Neuronal stem cell (in vitro differentiated cells): ENCODE data around the gene CTTNBP2NL.

Experiments used
- DNase-seq: peaks from one replicate; pipeline ENCODE4 v3.0.0-alpha.2; 2013; ENCODE audit warnings: low spot score
- H2AFZ ChIP-seq: one replicate; pipeline ENCODE4 v1.6.1; 2013; ENCODE audit warnings: mild to moderate bottlenecking, low read length, inconsistent platforms
- H2AK5ac ChIP-seq: 2 replicates; pipeline ENCODE4 v1.6.1; 2013; ENCODE audit warnings: low read depth, mild to moderate bottlenecking, inconsistent platforms, low read length, moderate library complexity, mixed read lengths
- H2BK120ac ChIP-seq: 2 replicates; pipeline ENCODE4 v1.6.1; 2013; ENCODE audit warnings: low read depth, mild to moderate bottlenecking, inconsistent platforms, low read length, moderate library complexity, mixed read lengths
- H2BK12ac ChIP-seq: one replicate; pipeline ENCODE4 v1.6.1; 2013; ENCODE audit warnings: low read length, inconsistent platforms
- H2BK15ac ChIP-seq: 2 replicates; pipeline ENCODE4 v1.6.1; 2013; ENCODE audit warnings: mild to moderate bottlenecking, low read length, inconsistent platforms, mixed read lengths
- H2BK5ac ChIP-seq: one replicate; pipeline ENCODE4 v1.6.1; 2013; ENCODE audit warnings: inconsistent platforms, mild to moderate bottlenecking, low read length, moderate library complexity
- H3K14ac ChIP-seq: one replicate; pipeline ENCODE4 v1.6.1; 2013; ENCODE audit warnings: low read length, inconsistent platforms
- H3K18ac ChIP-seq: 2 replicates; pipeline ENCODE4 v1.6.1; 2013; ENCODE audit warnings: low read length, inconsistent platforms
- H3K23ac ChIP-seq: 2 replicates; pipeline ENCODE4 v1.6.1; 2013; ENCODE audit warnings: low read depth, mild to moderate bottlenecking, mixed read lengths, low read length, inconsistent platforms; ENCODE audit not compliant: poor library complexity
- H3K27ac ChIP-seq: replicated peaks from 3 replicates; pipeline ENCODE4 v1.5.1; 2013; ENCODE audit warnings: low read length, inconsistent platforms
- H3K27me3 ChIP-seq, 3 experiments: 2 replicates each; pipeline ENCODE4 v1.6.1; 2013; ENCODE audit warnings: low read length in 3 of 3, mild to moderate bottlenecking in 2 of 3, inconsistent platforms in 1 of 3, low read depth in 1 of 3, mixed read lengths in 1 of 3, moderate library complexity in 1 of 3; ENCODE audit not compliant: control insufficient read depth in 3 of 3, insufficient read depth in 3 of 3
- H3K36me3 ChIP-seq, 2 donors: replicated peaks in 1 of 2; 2 replicates each; pipeline ENCODE4 v1.6.1; 2013; ENCODE audit warnings: low read length in 2 of 2; ENCODE audit not compliant: control insufficient read depth in 2 of 2, insufficient read depth in 2 of 2
- H3K4ac ChIP-seq: 2 replicates; pipeline ENCODE4 v1.6.1; 2013; ENCODE audit warnings: inconsistent platforms, mild to moderate bottlenecking, low read length, moderate library complexity
- H3K4me1 ChIP-seq, 2 donors: 1 replicate in 1 of 2; 2 replicates in 1 of 2; pipeline ENCODE4 v1.6.1; 2013; ENCODE audit warnings: low read length in 2 of 2, low read depth in 1 of 2; ENCODE audit not compliant: control insufficient read depth in 2 of 2, insufficient read depth in 1 of 2
- H3K4me2 ChIP-seq: one replicate; pipeline ENCODE4 v1.6.1; 2013; ENCODE audit warnings: mild to moderate bottlenecking, low read length, inconsistent platforms; ENCODE audit not compliant: insufficient read depth, poor library complexity, severe bottlenecking
- H3K4me3 ChIP-seq, 2 donors: 2 replicates each; pipeline ENCODE4 v1.5.1; 2013; ENCODE audit warnings: low read length in 2 of 2, mild to moderate bottlenecking in 2 of 2, inconsistent platforms in 1 of 2, moderate library complexity in 1 of 2
- H3K79me1 ChIP-seq: one replicate; pipeline ENCODE4 v1.6.1; 2013; ENCODE audit warnings: low read depth, mild to moderate bottlenecking, inconsistent platforms, low read length, moderate library complexity
- H3K9ac ChIP-seq: one replicate; pipeline ENCODE4 v1.6.1; 2013; ENCODE audit warnings: mild to moderate bottlenecking, low read depth, low read length, inconsistent platforms; ENCODE audit not compliant: poor library complexity
- H3K9me3 ChIP-seq, 2 donors: replicated peaks in 1 of 2; 2 replicates each; pipeline versions ENCODE3 to v1.6.1; 2013; ENCODE audit warnings: low read length in 2 of 2, mild to moderate bottlenecking in 2 of 2, inconsistent platforms in 1 of 2, low read depth in 1 of 2, mixed read lengths in 1 of 2, moderate library complexity in 1 of 2; ENCODE audit not compliant: control insufficient read depth in 2 of 2, insufficient read depth in 1 of 2
- H4K8ac ChIP-seq: one replicate; pipeline ENCODE4 v1.6.1; 2013; ENCODE audit warnings: low read depth, mild to moderate bottlenecking, inconsistent platforms, low read length, moderate library complexity
- H4K91ac ChIP-seq: one replicate; pipeline ENCODE4 v1.6.1; 2013; ENCODE audit warnings: low read length, low read depth, mild to moderate bottlenecking, inconsistent platforms; ENCODE audit not compliant: poor library complexity
- WGBS, 2 donors: extraction: QIAGEN DNeasy Blood & Tissue Kit; methylation state at CpG; one replicate each; pipeline ENCODE4 v1.1.7; 2013; ENCODE audit warnings: missing lambda C conversion rate in 2 of 2, mixed read lengths in 1 of 2; ENCODE audit not compliant: insufficient read length in 2 of 2, insufficient replicate concordance in 1 of 2; ENCODE audit errors: extremely low coverage in 2 of 2; 5-methylcytosine and 5-hydroxymethylcytosine counted together

The CTTNBP2NL gene

DNA sequence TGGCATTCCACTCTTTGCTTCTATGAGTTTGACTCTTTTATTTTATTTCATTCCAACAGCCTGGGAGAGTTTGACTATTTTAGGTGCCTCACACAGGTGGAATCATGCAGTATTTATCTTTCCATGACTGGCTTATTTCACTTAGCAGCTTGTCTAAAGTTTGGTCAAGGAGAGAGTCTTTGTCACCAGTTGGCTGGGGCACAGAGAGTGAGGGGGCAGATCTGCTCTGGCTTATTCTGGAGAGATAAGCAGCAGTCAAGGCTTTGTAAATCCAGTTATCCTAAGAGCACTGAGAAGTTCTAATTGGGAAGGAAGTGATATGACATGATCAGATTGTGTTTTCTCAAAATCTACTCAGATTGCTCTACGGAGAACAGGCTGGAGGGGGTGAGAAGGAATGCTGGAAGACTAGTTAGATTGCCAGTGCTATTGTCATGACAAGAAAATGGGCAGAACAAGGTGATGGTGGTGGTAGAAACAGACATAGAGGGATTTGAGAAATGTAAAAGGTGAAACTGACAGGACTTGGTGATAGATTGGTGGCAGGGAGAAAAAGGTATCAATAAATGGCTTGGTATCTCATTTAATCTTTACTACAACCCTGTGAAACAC, 12.1 kb upstream of the CTTNBP2NL start:
- H2BK12ac ChIP-seq, result no peak overlapping the region
- no peak overlapping the region for H3K14ac ChIP-seq
- H2AK5ac ChIP-seq, result no peak overlapping the region
- H3K4me2 ChIP-seq, result no peak overlapping the region
- H2BK120ac ChIP-seq, result no peak overlapping the region
- H3K27me3 ChIP-seq, result no peaks in the 10 kb centered on the region
- H3K4ac ChIP-seq, result no peak overlapping the region
- no peak overlapping the region for H3K27ac ChIP-seq
- no peaks in the 10 kb centered on the region for H3K9me3 ChIP-seq
- H3K4me3 ChIP-seq, result no peak overlapping the region
- H3K79me1 ChIP-seq, result no peaks in the 10 kb centered on the region
- no peak overlapping the region for H3K9ac ChIP-seq
- WGBS, 2 donors, result no CpG with 5 or more reads among the region's 1 CpG
- no peak overlapping the region for H4K91ac ChIP-seq
- no peak overlapping the region for H2AFZ ChIP-seq
- H4K8ac ChIP-seq, result no peak overlapping the region
- no peak overlapping the region for H2BK15ac ChIP-seq
- H3K23ac ChIP-seq, result no peak overlapping the region
- no peak for DNase-seq
- H3K4me1 ChIP-seq, result peaks cover 0 to 2% of the 10 kb centered on the region in 2 donors
- no peak overlapping the region for H3K18ac ChIP-seq
- no peak overlapping the region for H2BK5ac ChIP-seq
- no peaks in the 10 kb centered on the region for H3K36me3 ChIP-seq

DNA sequence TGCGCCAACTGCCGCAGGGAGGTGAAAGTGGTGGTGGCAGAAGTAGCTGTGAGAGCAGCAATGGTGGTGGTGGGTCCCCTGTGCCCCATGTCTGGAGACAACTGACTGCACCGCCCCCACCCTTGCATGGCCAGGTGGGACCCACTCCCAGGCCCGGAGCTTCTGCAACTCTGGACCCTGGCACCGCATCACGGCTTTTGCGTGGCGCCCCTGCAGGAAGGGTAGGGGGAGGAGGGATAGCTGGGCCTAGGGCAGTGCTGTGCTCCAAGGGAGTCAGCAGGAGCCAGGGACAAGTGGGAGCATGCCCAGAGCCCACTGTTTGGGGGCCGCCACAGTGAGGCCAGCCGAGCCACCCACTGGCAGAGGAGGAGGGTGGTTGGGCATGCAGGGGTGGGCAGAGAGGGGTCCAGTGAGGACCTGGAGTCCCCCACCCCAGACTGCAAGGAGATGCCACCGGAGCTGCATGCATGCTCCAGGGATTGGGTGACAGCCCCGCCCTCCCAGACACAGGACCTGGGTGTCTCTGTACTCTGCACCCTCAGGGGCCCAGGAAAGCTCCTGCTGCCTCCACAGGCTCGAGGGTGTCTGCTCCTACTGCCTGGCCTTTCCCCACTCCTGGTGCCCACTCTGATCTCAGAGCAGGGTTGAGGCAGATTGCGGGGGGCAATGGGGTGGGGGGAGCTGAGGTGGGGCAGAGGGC, 9.8 kb upstream of the CTTNBP2NL start:
- Histone ChIP-seq H3K36me3 (no peaks in the 10 kb centered on the region), H3K4ac (no peak overlapping the region), H2BK15ac (peak overlapping the region; percentile 32), H3K79me1 (no peaks in the 10 kb centered on the region), H3K18ac (peak overlapping the region; percentile 34), H2BK5ac (no peak overlapping the region), H2AFZ (no peak overlapping the region), H3K23ac (peak overlapping the region; percentile 25), H4K8ac (no peak overlapping the region), H3K14ac (no peak overlapping the region), H3K4me3 (no peak overlapping the region), H3K27me3 (no peaks in the 10 kb centered on the region), H3K4me2 (no peak overlapping the region), H3K27ac (no peak overlapping the region), H2BK120ac (no peak overlapping the region), H2AK5ac (peak overlapping the region; percentile 73), H2BK12ac (no peak overlapping the region), H4K91ac (no peak overlapping the region), H3K9me3 (no peaks in the 10 kb centered on the region), H3K4me1 (peaks cover 1 to 2% of the 10 kb centered on the region in 2 donors), H3K9ac (no peak overlapping the region)
- no peak for DNase-seq
- WGBS, 2 donors, result no CpG with 5 or more reads among the region's 14 CpGs

DNA sequence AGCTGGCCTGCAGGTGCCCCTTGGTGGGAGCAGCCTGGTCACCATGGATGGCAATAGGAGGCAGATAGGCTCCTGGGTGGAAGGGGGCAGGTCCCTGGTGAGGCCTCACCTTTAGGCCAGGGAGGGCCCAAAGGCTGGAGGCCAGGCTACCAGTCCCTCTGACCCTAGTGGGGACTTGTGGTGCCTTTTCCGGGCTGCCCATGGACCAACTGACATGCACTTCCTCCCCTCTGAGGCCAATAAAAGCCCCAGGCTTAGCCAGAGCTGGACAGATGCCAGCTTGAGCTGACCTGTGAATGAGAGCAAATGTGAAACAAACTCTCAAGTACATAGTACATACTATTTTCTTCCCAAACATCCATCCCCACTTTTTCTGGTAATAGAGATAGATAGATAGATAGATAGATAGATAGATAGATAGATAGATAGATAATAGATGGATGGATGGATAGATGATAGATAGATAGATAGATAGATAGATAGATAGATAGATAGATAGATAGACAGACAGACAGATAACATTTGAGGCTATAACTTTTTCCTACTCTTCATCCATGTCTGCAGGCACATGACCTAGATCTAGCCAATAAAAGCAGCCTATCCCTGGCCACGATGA, 9.2 kb upstream of the CTTNBP2NL start:
- Histone ChIP-seq H3K18ac (peak overlapping the region; percentile 34), H3K36me3 (no peaks in the 10 kb centered on the region), H3K9ac (no peak overlapping the region), H3K4me2 (no peak overlapping the region), H2BK120ac (no peak overlapping the region), H3K23ac (no peak overlapping the region), H3K4ac (no peak overlapping the region), H3K4me1 (peaks cover 1 to 2% of the 10 kb centered on the region in 2 donors), H4K91ac (no peak overlapping the region), H3K27me3 (no peaks in the 10 kb centered on the region), H3K27ac (no peak overlapping the region), H2AK5ac (peak overlapping the region; percentile 73), H3K9me3 (no peaks in the 10 kb centered on the region), H2BK15ac (no peak overlapping the region), H3K79me1 (no peaks in the 10 kb centered on the region), H3K14ac (no peak overlapping the region), H2BK5ac (no peak overlapping the region), H4K8ac (no peak overlapping the region), H2AFZ (no peak overlapping the region), H2BK12ac (no peak overlapping the region), H3K4me3 (no peak overlapping the region)
- DNase-seq, result no peak
- WGBS, 2 donors, result no CpG with 5 or more reads among the region's 2 CpGs

DNA sequence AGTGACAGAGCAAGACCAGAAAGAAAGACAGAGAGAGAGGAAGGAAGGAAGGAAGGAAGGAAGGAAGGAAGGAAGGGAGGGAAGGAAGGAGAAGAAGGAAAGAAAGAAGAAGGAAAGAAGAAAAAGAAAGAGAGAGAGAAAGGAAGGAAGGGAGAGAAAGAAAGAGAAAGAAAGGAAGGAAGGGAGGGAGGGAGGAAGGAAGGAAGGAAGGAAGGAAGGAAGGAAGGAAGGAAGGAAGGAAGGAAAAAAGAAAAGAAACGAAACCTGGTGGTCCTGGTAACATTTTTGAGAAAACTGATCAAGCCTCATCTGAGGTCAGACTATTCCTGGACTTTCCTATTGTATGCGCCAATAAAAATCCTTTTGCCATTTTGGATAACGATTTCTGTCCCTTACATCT, 8.2 kb upstream of the CTTNBP2NL start:
- H3K27me3 ChIP-seq, result no peaks in the 10 kb centered on the region
- no peak overlapping the region for H2BK120ac ChIP-seq
- H2AK5ac ChIP-seq, result no peak overlapping the region
- H3K79me1 ChIP-seq, result no peaks in the 10 kb centered on the region
- H3K23ac ChIP-seq, result no peak overlapping the region
- H3K4me1 ChIP-seq, result peaks cover 1 to 2% of the 10 kb centered on the region in 2 donors
- H3K9me3 ChIP-seq, result no peaks in the 10 kb centered on the region
- no peak overlapping the region for H3K14ac ChIP-seq
- no peak overlapping the region for H3K4me3 ChIP-seq
- no peaks in the 10 kb centered on the region for H3K36me3 ChIP-seq
- H2BK15ac ChIP-seq, result no peak overlapping the region
- no peak overlapping the region for H3K18ac ChIP-seq
- no peak overlapping the region for H2BK5ac ChIP-seq
- H3K27ac ChIP-seq, result no peak overlapping the region
- no peak overlapping the region for H3K4ac ChIP-seq
- no peak overlapping the region for H3K9ac ChIP-seq
- no peak overlapping the region for H3K4me2 ChIP-seq
- H2AFZ ChIP-seq, result no peak overlapping the region
- H2BK12ac ChIP-seq, result no peak overlapping the region
- no CpG with 5 or more reads among the region's 3 CpGs for WGBS, 2 donors
- DNase-seq, result no peak
- H4K91ac ChIP-seq, result no peak overlapping the region
- no peak overlapping the region for H4K8ac ChIP-seq
